Stimulated activated CD8-positive, alpha-beta memory T cell treated with anti-CD3 and anti-CD28 coated beads, Interleukin-12 subunit alpha, Interleukin-12 subunit beta, amount 100 ng/mL, for 24 hours (primary cell): ENCODE data around the gene SMIM32.

Experiments used
- DNase-seq: peaks from one replicate; pipeline ENCODE4 v3.0.0-alpha.2; 2020; ENCODE audit errors: extremely low read depth

SMIM32 gene

GRCh38 chr5:136192526-136193321 is at the start of gene SMIM32:
Gene SMIM32 (minus strand): TSS chr5:136193162. CDS start chr5:136192524, 638 bp downstream.
- no peak for DNase-seq

- DNase-seq, result no peak
Measured at GRCh38 chr5:136242611-136243010, 49.6 kb upstream of the SMIM32 start.

DNA sequence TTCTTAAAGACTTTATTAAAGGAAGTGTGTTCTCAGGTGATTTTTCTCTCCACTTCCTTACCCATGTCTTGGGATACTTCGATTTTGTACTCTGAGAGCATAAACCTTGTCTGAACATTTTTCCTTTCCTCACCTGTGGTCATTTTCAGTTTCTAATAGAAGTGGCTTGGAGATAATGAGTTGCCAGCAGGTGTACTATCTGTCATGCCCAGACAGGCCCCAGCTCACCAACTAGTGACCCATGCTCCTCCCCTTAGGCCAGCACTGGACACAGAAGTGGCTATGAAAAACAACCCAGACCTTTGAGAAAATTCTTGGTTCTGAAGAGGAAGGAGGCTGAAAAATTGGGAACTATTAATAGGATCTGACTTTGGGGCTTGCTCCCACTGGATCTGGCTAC is 49.2 kb upstream of the SMIM32 start:
- DNase-seq, result no peak

- no peak for DNase-seq
Measured at GRCh38 chr5:136240894-136241293, 47.9 kb upstream of the SMIM32 start.

DNA sequence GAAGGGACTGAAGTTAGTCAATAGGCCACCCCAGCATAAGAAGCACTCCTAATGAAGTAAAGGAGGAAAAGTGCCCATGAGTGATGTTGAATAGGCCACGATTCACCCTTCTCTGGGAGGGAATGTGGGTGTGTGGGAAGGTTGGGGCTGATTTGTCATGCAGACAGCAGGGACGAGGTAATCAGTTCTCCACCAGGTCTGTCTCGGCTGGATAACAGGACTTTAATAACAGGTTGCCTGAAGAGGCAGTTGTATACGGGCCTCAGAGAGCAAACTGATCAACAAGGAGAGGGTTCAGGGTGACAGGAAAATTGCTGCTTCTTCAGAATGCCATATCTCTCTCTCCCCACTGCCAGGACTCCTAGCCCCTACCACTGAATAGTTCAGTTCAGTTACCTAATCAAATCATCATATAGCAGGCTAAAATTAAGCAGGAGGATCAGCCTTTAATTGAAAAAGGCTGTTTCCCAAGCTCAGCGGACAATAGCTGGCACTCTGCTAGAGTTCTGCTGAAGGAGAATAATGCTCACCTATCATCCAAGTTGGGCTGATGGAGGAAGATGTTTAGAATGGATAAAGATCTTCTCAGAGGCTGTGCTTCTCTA is 43.6 kb upstream of the SMIM32 start:
- DNase-seq, result no peak

DNA sequence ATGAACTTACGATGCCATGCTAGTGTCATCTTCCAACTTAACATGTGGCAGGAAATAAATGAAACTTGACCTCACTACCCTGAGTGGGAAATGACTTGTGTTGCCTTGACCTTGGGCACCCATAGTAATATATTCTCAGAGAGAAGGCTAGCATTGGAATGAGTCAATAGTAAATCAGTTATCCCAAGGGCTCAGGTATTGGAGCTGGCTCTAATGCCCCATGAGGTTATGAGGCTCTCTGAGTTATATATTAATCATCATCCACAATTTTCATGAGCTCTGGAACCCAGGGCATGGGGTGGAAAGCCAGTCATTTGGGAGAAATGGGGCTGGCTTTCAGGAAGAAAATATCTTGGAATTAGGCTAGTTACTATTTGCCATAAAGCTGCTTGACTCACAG is 42.4 kb upstream of the SMIM32 start:
- no peak for DNase-seq

DNA sequence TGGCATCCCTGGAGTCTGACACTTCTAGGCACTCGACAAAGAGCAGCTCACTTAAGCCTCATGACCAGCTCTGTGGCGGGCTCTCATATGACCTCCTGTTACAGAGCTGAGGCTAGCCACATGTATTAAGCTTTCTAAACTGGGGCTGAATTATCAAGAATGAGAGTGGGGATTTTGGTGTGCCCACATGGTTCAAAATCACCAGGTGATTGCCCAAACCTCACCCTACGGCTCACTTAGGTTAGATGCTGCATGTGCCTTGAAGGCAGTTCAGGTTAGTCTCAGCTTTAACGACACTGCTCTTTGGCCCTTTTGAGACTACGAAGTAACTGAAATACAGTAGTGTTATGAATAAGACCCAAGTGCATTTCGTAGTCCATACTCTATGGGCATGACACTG is 39.4 kb upstream of the SMIM32 start:
- DNase-seq, result no peak

- no peak for DNase-seq
Measured at GRCh38 chr5:136230176-136230575, 37.2 kb upstream of the SMIM32 start.

DNA sequence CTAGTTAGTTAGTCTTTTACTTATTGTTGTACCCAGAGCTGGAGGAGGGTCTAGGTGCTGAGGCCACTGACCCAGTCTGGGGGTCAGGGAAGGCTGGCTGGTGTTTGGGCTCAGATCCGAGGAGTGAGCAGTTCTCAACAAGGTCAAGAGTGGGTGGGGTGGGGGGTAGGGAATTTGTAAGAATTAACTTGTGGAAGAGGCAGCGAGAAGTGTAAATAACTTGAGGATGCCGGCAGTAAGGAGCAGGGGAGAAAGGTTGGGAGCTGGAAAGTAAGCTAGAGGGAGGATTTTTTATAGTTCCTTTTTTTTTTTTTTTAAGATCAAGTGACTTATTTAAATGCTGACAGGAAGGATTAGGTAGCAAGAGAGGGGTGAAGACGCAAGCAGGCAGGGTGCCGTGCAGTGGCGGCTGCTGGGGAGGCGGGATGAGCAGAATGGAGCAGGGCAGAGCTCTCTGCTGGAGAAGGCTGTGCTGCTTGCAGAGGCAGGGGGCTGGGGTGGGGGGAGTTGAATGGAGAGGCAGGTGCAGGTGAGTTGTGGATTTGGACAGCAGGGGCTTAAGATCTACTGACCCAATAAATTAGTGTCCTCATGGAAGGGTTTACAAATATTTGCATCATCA is 35.3 kb upstream of the SMIM32 start:
- DNase-seq, result no peak

- DNase-seq, result no peak
Measured at GRCh38 chr5:136226401-136226800, 33.4 kb upstream of the SMIM32 start.

DNA sequence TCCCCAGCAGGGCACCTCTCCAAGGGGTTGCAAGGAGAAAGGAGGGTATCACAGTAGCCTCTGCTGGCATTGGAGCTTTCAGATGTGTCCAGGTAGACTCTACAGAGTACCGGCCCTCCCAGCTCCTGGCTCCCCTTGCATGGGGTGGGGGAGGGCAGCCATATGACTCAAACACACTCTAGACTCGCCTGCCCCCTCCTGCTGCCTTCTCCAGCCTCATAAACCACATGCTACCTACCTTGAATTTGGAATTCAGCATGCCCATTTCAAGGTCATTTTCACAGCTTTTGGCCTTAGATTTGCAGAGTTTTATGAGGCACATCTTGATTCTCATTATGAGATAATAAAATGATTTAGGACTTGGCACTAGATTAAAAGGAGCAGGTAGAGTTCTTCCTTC is 32.8 kb upstream of the SMIM32 start:
- DNase-seq, result no peak

GRCh38 chr5:136222580-136223235 is 29.7 kb upstream of the SMIM32 start:
- no peak for DNase-seq

- no peak for DNase-seq
Measured at GRCh38 chr5:136221340-136221739, 28.4 kb upstream of the SMIM32 start.

DNA sequence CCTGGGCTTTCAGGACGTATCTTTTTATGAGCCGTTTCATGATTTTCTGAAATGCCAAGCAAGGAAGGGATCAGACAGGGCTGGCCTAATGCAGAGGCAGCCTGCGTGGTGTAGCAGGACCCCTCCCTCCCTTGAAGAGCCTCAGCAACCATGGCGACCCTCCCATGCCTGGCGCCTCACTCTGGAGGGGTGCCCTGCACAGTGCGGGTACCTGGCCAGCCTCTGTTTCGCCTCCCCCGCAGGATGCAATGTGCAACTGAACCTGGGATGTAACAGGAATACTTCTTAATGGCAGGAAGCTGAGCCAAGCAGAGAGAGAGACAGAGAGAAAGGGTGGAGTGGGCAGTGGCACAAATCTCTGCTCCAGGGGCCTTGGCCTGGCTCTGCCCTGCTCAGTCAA is 23.3 kb upstream of the SMIM32 start:
- no peak for DNase-seq

DNA sequence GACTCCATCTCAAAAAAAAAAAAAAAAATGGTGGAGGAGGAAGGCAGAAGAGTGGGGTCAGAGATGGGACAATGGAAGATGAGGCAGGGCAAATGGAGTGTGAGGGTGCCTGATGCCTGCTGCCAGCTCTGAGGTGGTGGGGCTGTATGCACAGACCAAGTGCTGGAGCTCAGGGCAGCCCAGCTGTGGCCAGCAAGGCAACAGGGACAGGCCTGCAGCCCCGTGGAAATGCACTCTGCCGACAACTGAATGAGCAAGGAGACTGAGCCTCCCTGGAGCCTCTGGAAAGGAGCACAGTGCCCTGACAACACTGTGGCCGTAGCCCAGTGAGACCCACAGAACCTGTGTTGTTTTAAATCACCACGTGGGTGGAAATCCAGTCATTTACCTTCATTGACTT is 22.9 kb upstream of the SMIM32 start:
- DNase-seq, result no peak

DNA sequence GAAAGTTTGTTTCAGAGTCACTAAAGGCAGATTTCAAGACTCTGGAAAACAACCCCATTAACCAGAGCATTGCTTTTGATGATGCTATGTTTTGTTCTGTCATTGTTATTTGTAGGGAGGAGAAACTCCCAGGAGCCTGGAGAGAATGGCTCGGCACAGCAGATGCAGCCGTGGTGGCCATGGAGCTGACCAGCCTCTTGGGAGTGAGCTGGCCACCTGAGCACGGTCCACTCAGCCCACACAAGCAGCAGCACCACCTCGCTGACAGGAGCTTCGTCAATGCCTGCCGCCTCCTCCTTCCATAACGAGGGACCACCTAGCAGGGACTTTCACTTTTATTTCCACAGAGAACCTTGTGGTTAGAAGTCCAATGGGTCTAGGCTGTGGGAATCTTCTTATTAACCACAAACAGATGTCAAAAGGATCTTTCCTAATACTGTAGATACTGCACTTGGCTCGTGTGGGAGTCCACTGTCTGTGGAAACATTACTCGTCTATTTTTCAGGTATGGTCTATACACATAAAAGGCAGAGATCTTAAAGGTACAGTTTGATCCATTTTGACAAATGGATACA is 21.0 kb upstream of the SMIM32 start:
- no peak for DNase-seq

DNA sequence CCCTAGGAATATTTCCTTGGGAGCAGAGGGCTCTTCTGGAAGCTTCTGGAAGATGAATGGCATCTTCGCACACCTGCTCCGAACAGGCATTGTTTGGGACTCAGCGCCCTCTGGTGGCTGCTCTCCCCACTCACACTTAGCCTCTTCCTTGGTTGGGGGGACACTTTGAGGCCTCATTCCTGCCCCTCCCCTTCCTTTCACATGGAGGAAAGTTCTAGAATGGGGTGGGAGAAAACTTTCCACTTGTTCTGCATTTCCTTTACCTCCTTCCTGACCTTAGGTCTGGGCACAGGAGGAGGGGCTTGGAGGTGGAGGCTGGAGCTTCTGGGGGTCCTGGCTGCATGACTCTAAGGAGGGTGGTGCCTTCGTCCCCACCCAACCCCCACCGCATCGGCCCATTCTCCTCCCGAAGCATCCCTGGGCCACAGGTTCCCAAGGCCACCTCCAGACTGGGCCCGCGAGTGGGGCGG is 19.3 kb upstream of the SMIM32 start:
- DNase-seq, result no peak

DNA sequence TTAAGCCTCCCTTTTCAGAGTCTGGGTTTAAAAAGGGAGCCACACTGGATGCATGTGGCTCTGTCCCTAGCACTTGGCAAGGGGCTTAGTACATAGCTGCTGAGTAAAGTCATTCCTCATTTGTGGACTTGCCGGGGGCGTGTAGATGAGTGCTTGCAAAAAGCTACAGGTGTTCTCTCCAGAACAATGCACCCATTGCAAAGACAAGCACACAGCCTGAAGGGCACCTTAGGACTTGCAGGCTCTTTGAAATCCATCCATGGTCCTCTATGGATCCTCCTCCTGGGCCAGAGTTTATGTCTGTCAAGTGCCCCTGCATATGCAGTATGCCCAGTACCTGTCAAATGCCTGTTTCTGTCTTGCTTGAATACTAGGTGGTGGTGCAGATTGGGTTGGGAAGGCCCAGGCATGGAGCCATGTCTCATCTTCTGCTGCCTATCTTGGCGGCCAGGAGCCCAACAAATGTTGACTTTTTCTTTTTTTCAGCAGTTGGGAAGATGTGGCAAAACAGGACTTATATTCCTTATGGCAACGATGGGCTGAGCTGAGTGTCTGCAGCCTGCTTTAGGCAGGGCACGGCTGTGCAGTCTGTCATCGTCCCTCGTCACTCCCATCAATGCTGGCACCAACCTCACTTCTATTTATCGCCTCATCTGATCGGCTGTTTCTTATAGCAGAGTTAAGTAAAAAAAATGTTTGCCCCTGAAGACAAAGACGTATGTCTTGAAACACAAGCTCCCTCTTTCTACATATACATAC is 18.5 kb upstream of the SMIM32 start:
- DNase-seq, result no peak

GRCh38 chr5:136210259-136210658 is 17.3 kb upstream of the SMIM32 start:
- no peak for DNase-seq

DNA sequence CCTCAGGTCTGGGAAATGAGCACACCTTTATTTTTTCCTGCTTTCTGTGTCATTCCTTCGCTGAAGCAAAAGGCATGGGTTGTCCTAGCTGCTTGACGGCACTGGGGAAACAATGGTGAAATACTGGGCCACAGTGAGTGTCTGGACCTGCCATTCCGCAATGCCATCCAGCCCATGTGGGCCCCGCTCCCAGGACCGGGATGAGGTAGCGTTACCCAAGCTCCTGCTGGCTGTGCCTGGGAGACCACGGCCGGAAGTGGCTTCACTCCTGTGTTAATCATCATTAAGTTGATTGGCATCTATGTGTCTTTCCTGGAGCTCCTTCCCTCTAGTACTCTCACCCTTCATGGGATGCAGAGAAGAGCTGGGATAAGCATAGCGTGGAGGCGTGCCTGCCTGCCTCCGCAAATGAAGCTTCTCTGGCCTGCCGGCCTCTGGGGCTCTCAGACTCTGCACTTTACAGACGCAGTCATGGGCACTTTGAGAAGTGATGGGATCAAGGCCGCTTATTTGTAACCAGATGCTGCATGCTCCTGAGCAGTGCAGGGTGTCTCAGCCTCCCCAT is 16.5 kb upstream of the SMIM32 start:
- no peak for DNase-seq

- no peak for DNase-seq
Measured at GRCh38 chr5:136208916-136209315, 16.0 kb upstream of the SMIM32 start.
